Measurements from ENCODE around the gene ANTKMT. TPM values are rescaled to one million over a fixed set of nuclear protein-coding genes. Genes with fewer than 3 reads are reported as not detected.
A peak's percentile ranks its signal among the peaks of the same experiment; 100 is the strongest.

Gene ANTKMT
- total RNA-seq, 1 donor from 2014 or later = 16.7 TPM

- peak in 1 of 2 donors; percentile 51 for DNase-seq (ENCODE audit: low read depth in 2 of 2)
Observed at GRCh38 chr16:726438-727290, 5.7 kb downstream of the ANTKMT start, which contains the start of the genes CCDC78 and HAGHL. CCDC78 (minus strand) TSS chr16:726443; CDS start chr16:726367, 76 bp downstream. HAGHL (plus strand) TSS chr16:727106; CDS start chr16:727510, 404 bp downstream.

DNA sequence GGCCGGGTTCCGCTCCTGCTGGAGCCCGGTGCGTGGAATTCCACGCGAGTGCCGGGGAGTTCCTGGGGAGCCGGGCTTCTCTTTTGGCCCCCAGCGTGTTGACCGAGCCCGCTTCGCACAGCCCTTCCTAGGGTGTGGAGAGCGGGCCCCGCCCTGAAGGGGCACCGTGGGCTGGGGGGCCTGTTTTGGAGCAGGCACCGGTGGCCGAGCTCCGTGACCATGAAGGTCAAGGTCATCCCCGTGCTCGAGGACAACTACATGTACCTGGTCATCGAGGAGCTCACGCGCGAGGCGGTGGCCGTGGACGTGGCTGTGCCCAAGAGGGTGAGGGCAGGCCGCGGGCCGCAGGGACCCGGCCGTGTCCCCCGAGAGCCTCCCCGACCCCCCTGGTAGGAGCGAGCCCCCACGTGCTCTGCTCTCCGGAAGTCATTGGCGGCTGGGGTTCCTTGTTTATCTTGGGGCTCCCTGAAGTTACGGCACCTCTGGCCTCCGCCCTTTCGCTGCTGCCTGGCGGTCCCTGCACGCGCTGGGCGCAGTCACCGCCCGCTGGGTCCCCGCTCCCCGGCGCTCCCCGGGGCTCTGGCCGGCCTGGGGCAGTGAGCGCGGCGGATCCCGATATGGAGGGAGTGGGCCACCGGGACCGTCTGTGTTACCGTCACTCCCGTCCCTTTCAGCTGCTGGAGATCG lies 6.5 kb downstream of the ANTKMT start:
- DNase-seq (ENCODE audit: low read depth in 2 of 2) = no peak

DNA sequence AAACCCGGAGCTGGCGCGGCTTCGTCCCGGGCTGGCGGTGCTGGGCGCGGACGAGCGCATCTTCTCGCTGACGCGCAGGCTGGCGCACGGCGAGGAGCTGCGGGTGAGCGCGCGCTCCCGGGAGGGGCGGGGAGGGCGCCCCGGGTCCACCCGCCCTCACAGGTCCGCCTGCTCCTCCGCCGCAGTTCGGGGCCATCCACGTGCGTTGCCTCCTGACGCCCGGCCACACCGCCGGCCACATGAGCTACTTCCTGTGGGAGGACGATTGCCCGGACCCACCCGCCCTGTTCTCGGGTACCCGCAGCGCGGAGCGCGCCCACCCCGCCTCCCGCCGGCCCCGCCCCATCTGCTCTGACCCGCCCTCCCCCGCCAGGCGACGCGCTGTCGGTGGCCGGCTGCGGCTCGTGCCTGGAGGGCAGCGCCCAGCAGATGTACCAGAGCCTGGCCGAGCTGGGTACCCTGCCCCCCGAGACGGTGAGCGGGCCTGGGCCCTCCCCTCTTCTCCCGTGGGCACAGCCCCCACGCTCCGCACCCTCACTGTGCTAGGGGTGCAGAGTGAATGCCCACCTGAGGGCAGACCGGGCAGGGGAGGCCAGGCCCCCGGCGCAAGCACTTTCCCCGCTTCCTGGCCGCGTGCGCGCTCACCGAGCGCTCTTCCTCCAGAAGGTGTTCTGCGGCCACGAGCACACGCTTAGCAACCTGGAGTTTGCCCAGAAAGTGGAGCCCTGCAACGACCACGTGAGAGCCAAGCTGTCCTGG lies 7.4 kb downstream of the ANTKMT start:
- peak; percentile 36 to 71 for DNase-seq (ENCODE audit: low read depth in 2 of 2)

DNA sequence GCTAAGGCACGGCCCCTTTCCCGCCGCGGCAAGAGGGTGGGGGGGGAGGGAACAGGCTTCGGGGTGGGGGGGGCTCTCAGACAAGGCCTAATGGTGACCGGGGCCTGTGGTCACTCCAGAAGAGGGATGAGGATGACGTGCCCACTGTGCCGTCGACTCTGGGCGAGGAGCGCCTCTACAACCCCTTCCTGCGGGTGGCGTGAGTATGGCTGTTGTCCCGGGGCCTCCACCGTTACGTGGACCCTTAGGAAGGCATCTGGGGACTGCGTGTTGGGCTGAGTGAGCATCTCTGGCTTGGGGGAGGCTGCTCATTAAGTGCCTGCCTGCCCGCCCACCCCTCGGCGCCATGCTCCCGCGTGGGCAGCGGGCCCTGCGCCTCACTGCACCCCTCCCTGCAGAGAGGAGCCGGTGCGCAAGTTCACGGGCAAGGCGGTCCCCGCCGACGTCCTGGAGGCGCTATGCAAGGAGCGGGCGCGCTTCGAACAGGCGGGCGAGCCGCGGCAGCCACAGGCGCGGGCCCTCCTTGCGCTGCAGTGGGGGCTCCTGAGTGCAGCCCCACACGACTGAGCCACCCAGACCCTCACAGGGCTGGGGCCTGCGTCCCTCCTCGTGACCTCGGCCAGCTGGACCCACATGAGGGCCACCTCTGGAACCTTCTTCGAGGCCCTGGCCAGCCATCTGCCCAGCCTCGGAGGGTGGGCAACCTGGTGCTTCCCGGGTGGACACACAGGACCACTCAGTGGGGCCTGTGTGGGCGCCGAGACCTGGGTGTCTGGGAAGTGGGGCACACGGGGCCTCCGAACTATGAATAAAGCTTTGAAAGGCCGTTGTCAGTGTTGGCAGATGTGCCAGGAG lies 8.2 kb downstream of the ANTKMT start:
- DNase-seq (ENCODE audit: low read depth in 2 of 2) = no peak

GRCh38 chr16:729768-730665 lies 9.1 kb downstream of the ANTKMT start:
- DNase-seq (ENCODE audit: low read depth in 2 of 2) = no peak

DNA sequence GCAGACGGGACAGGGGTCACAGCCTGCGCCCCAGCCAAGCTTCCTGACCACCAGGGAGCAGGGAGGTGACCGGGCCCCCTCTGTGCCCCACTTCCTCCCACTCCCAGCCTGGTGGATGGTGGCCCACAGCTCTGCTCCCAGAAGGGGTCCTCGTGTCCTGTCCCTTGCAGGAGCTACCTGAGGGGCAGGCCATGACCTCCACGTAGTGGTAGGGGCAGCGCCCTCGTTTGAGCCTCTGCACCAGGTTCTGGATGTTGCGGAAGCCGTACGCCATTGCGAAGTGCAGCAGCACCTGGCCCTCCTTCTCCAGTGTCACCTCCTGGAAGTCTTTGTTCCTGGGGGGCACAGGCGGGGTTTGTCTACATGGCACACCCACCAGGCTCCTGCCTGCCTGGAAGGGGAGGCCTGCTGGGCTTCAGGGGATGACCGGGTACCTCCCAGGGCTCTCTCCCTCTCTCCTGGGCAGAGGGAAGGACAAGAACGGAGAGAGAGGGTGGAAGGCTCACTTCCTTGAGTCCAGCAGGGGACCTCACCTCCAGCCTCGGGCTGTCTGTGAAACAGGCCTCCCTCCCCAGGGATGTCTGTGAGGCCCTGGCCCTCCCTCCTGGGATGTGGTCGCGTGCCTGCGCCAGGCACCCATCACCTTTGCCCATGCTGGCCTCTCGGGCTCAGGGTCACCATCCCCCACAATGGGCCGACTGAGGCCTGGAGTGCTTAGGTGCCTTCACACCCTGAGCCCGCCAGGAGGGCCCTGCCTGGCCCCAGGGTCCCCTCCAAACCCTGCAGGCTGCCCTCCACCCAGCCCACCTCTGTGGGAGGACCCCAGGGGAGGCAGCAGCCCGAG lies 9.9 kb downstream of the ANTKMT start:
- DNase-seq (ENCODE audit: low read depth in 2 of 2) = no peak

DNA sequence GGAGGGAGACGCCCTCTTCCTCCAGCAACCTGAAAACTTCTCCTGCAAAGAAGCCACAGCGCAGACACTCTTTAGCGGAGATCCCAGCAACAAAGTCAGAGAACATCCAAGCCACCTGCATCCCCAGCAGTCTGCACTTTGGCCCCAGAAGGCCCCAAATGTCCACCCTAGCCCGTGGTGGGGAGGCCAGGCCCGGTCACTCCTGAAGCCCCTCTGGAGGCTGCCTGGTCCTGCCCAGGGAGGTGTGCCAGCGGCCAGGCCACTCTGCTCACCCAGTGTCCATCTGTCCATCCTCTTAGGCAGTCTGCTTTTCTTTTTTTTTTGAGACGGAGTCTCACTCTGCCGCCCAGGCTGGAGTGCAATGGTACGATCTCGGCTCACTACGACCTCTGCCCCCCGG lies 11.4 kb downstream of the ANTKMT start:
- no peak for DNase-seq (ENCODE audit: low read depth in 2 of 2)

DNA sequence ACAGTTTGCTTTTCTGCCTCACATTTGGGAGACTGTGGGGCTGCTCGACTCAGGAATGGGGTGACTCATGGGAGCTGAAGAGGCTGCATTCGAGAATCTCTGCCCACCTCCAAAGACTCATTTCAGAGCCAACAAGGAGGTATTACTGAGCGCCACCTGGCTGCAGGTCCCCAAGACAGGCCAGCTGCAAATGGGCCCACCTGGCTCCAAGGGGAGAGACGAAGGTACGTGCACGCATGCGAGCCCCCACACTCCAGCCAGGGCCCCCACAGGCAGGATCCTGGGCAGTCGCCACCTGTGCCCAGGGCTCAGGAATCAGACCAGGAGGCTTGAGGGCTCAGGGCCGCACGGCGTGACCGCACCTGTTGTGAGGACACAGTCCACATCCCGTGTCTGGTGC lies 12.0 kb downstream of the ANTKMT start:
- DNase-seq (ENCODE audit: low read depth in 2 of 2) = no peak

- DNase-seq (ENCODE audit: low read depth in 2 of 2) = no peak
Observed at GRCh38 chr16:733382-734207, 12.6 kb downstream of the ANTKMT start.

DNA sequence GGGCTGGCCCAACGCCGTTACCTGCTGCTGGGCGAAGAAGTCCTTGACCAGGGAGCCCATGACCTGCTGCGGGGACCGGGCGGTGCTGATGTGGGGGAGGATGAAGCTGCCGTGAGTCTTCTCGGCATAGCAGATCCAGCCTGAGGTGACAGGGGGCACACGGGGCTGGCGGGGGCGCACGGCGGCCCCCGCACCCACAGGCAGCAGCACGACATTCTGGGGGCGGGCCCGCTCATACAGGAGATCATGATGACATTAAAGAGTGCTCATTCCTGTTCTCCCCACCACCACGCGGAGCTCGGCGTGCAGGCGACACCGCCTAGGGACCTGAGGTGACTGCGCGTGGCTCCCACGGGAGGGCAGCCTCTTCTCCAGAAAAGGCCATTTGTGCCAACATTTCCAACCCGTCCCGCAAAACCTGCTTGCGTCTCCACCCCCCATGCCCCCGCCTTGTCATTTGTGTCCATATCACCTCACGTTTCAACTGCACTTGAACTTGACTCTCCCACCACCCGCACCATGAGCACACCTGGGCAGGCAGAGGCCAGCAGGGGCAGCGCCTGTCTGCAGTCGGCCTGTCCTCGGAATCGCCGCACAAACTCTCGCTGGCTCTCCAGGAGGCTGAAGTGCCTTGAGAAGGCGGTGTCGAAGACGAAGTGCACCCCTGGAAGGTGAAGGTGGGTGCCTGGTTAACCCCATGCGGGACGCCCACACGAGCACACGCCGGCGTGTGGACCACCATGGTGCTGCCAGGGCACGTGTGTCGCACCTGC lies 13.4 kb downstream of the ANTKMT start:
- no peak for DNase-seq (ENCODE audit: low read depth in 2 of 2)

DNA sequence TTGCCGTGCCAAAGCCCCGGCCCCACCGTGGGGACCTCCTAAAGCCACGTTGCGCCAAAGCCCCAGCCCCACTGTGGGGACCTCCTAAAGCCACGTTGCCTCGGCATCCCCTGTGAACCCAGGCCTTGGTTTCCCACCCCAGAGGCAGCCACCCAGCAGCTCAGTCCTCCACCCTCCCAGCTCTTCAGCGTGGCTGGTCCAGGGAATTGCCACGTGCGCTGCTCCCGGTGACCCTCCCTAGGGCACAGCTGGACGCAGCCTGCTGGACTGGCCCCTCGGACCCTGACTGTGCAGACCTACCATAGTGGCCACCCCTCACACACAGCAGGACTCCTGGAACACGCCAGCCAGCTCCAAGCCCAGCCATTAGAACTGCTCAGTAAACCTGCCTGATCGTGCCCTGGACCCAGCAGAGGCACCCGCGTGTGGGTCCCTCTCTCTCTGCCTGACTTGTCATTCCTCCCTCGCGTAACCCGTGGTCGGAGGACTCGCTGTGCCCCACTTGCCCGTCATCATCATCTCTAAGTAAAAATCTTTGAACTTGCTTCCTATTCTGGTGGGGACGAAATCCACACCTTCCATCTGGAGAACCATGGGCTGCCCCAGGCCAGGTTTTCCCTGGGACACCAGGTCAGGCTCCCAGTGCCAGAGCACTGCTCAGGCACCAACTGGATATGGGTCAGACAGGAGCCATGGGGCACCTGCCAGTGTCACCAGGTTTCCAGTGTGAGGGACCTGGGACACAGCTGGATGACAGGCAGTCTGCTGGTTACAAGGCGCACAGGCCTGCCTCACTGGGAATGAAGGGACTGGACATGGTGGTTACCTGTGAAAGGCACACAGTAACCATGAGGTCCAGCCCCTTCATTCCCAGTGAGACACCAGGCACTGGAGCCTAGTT lies 14.3 kb downstream of the ANTKMT start:
- DNase-seq (ENCODE audit: low read depth in 2 of 2) = no peak

GRCh38 chr16:735982-736453 lies 15.1 kb downstream of the ANTKMT start:
- DNase-seq (ENCODE audit: low read depth in 2 of 2) = no peak

DNA sequence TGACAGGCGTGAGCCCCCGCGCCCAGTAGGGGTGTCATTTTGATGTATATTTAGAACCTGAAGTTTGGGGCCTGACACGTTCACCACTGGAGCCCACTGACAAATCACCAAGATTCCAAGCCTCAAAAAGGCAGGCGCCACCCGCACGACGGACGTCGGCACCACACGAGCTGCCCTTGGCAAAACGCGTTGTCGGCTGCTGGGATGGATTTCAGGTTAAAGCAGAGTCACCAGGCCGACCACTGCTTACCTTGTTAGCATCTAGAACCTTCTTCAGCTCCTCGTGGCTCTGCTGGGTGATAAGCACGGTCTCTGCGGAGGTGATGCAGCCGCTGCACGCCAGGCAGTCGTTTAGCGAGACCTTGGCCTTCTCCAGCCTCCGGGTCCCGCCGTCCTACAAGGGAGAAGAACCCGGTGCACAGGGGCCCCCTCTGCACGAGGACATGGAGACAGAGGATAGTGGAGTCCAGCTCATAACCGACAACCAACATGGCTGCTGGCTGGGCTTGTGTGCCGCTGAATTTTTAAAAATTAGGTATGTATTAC lies 16.1 kb downstream of the ANTKMT start:
- no peak for DNase-seq (ENCODE audit: low read depth in 2 of 2)

DNA sequence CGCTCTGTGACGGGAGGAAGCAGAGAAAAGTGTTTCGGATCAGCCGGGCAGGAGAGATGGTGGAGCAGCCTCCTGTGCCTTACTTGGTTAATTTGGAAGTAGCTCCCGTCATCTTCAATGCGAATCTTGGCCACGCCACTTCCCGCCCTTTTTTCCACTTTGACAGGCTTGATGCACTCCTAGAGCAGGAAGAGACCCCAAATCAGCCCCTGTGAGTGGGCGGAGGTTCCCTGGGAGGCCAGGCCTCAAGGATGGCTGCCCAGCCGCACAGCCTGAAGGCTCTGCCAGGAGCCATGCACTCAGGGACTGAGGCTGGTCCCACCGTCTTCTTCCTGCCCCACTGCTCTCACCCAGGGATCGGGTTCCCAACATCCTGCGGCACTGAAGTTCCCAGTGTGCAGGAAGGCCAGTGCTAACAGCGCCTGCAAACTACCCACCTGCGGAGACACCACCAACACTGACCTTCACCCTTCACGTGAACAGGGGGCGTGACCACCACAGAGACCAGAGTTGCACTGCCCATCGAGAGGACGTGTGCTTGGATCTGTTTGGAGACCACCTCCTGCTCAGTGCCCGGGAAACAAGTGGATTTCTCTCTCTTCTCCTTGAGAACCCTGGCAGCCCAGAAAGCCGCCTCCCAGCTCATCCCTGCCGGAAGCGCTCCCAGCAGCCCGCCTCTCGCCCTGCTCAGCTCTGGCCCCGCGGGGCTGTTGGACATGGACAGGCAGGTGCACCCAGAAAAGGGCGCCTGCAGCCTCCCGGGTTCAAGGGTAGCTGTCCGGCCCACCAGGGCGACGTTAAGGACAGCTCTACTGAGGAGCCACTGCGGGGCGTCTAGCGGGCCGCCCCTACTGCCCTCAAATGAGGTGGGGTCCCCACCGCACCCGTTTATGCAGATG lies 18.9 kb downstream of the ANTKMT start:
- no peak for DNase-seq (ENCODE audit: low read depth in 2 of 2)

- no peak for DNase-seq (ENCODE audit: low read depth in 2 of 2)
Observed at GRCh38 chr16:740459-740763, 19.5 kb downstream of the ANTKMT start.

Data from dermis microvascular lymphatic vessel endothelial cell (primary cell).